Astrocyte (in vitro differentiated cells and primary cell): ENCODE data around the gene FAM53B.

Experiments used
- CTCF ChIP-seq: IDR thresholded peaks from 2 replicates; pipeline ENCODE4 v1.5.1; 2011; ENCODE audit warnings: low read depth, mild to moderate bottlenecking, inconsistent platforms, low read length, moderate library complexity; ENCODE audit not compliant: insufficient read depth
- EZH2 ChIP-seq: IDR thresholded peaks from 2 replicates; pipeline ENCODE4 v1.6.1; 2012; ENCODE audit warnings: mild to moderate bottlenecking, low read length, inconsistent platforms; ENCODE audit not compliant: insufficient read depth

GRCh38 chr10:124736491-124737136 is 7.6 kb downstream of the FAM53B start:
- TF ChIP-seq CTCF (no peak), EZH2 (no peak)
